Measurements from ENCODE around the gene EIF5AL1. TPM values are rescaled to one million over a fixed set of nuclear protein-coding genes. Genes with fewer than 3 reads are reported as not detected.

EIF5AL1 gene
- total and polyA plus RNA-seq, 10 donors = 0.10 to 0.80 (median 0.26) TPM; not detected in 1

DNA sequence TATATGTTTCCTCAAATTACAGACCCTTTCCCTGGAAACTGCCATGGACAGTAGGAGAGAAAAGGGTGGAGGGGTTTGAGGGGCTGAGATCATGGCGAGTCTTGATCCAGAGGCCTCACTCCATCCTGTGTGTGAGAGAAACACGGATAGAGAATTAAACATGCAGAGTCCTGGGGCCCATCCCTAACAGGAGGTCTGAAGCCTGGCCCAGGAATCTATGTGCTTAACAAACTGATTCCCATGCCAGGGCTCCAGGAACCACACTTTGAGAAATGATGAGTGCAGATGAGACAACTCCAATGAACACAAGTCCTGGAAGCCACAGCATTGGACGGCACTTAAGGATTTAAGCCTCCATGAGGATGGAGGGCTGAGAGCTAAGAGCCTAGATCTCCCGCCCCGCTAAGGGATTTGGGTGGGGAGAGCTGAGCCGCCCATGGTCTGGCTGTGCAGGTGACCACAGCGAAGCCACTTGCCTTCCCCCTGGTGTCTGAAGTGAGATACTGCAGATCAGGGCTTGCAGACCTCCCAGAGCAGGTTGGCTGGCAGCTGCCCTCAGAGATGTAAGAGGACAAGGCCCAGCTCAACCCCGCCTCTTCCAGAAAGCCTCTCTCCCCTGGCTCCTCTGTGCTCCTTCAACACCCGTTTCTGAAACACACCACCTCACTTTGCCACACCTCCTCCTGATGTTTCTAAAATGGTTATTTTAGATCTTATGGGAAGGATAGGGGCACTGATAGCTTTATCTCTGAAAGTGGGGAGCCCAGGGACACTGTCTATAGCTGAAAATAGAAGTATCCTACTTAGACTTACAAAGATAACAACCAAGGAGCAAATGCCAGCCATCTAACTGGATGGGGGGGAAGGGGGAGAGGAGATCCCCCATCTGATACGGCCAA lies 24.8 kb upstream of the EIF5AL1 start:
- Histone ChIP-seq H3K36me3 (no peaks in the 10 kb centered on the region), H3K4me1 (peaks cover 0 to 17% (median 2%) of the 10 kb centered on the region in 6 donors), H3K27me3 (replicated peaks in 1 of 7) (no peaks in the 10 kb centered on the region), H3K4me3 (no peak overlapping the region), H3K27ac (peak overlapping the region in 4 of 8 donors; percentile 24 to 62 (median 42)), H3K9me3 (no peaks in the 10 kb centered on the region)
- TF ChIP-seq POLR2AphosphoS5 (IDR thresholded peaks at IDR 0.05) = no peak
- TF ChIP-seq, protein P1, sequence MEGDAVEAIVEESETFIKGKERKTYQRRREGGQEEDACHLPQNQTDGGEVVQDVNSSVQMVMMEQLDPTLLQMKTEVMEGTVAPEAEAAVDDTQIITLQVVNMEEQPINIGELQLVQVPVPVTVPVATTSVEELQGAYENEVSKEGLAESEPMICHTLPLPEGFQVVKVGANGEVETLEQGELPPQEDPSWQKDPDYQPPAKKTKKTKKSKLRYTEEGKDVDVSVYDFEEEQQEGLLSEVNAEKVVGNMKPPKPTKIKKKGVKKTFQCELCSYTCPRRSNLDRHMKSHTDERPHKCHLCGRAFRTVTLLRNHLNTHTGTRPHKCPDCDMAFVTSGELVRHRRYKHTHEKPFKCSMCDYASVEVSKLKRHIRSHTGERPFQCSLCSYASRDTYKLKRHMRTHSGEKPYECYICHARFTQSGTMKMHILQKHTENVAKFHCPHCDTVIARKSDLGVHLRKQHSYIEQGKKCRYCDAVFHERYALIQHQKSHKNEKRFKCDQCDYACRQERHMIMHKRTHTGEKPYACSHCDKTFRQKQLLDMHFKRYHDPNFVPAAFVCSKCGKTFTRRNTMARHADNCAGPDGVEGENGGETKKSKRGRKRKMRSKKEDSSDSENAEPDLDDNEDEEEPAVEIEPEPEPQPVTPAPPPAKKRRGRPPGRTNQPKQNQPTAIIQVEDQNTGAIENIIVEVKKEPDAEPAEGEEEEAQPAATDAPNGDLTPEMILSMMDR (IDR thresholded peaks at IDR 0.05 in 8 of 11, conservative IDR thresholded peaks at IDR 0.05 in 3 of 11) = peak; percentile 48 to 82 (median 70)
- TF ChIP-seq POLR2A (IDR thresholded peaks at IDR 0.05) = no peak
- 59 to 79% (median 63%) methylated on average over 6 to 10 of the region's 10 CpGs for WGBS, 5 donors
- DNase-seq = peak; percentile 81
- intact Hi-C loops (cut with DNase I; ENCODE audit: low total_unique reads) = no loop called here

DNA sequence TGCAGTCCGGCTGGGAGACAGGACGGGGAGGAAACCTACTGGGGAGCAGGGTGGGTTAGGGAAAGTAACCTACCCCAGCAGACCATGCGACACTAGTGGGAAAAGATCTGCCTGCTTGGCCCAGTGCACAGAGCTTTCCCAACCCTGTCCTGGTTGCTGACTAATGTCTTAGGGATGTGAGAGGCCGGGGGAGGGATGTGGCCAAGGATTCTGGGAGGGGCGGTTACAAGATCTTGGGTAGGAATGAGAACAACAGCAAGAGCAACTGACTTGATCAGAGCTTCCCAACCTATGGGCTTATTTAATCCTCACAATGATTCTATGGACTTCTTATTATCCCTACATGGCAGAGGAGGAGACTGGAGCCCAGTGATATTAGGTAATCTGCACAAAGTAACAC lies 24.0 kb upstream of the EIF5AL1 start:
- Histone ChIP-seq H3K9me3 (no peaks in the 10 kb centered on the region), H3K36me3 (no peaks in the 10 kb centered on the region), H3K4me3 (no peak overlapping the region), H3K27me3 (replicated peaks in 1 of 7) (no peaks in the 10 kb centered on the region), H3K4me1 (peaks cover 0 to 17% (median 2%) of the 10 kb centered on the region in 6 donors), H3K27ac (peak overlapping the region in 3 of 8 donors; percentile 24 to 62 (median 56))
- WGBS, 5 donors = 61 to 82% (median 78%) methylated on average over 4 to 5 of the region's 5 CpGs
- TF ChIP-seq POLR2A (IDR thresholded peaks at IDR 0.05) (no peak), POLR2AphosphoS5 (IDR thresholded peaks at IDR 0.05) (peak in 2 of 3 donors; percentile 19 to 51)
- TF ChIP-seq, protein P1 (IDR thresholded peaks at IDR 0.05 in 8 of 11, conservative IDR thresholded peaks at IDR 0.05 in 3 of 11) = no peak
- intact Hi-C loops (cut with DNase I; ENCODE audit: low total_unique reads) = no loop called here
- DNase-seq = no peak

DNA sequence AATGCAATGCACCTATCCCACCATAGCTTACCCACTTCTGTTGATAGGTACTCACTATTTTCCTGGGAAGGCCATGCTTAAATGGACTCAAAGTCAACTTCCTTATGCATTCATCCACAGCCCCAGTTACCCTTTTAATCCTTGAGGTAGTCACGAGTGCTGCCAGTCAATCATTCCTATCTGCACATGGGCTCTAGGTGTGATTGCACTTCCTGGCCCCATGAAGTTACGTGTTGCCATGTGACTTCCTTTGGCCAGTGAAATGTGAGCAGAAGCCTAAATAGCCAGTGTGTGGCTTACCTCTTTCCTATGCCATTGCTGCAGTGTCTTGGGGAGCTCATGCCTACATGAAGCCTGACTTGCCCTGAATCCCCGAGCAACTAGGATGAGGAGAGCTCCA lies 23.5 kb upstream of the EIF5AL1 start:
- DNase-seq = no peak
- Histone ChIP-seq H3K27me3 (replicated peaks in 1 of 7) (no peaks in the 10 kb centered on the region), H3K27ac (peak overlapping the region in 2 of 8 donors; percentile 56 to 62), H3K9me3 (no peaks in the 10 kb centered on the region), H3K4me3 (no peak overlapping the region), H3K4me1 (peaks cover 0 to 17% (median 2%) of the 10 kb centered on the region in 6 donors), H3K36me3 (no peaks in the 10 kb centered on the region)
- intact Hi-C loops (cut with DNase I; ENCODE audit: low total_unique reads) = no loop called here
- WGBS, 5 donors = 52 to 77% (median 55%) methylated on average over 3 of the region's 3 CpGs
- TF ChIP-seq POLR2AphosphoS5 (IDR thresholded peaks at IDR 0.05) = no peak

DNA sequence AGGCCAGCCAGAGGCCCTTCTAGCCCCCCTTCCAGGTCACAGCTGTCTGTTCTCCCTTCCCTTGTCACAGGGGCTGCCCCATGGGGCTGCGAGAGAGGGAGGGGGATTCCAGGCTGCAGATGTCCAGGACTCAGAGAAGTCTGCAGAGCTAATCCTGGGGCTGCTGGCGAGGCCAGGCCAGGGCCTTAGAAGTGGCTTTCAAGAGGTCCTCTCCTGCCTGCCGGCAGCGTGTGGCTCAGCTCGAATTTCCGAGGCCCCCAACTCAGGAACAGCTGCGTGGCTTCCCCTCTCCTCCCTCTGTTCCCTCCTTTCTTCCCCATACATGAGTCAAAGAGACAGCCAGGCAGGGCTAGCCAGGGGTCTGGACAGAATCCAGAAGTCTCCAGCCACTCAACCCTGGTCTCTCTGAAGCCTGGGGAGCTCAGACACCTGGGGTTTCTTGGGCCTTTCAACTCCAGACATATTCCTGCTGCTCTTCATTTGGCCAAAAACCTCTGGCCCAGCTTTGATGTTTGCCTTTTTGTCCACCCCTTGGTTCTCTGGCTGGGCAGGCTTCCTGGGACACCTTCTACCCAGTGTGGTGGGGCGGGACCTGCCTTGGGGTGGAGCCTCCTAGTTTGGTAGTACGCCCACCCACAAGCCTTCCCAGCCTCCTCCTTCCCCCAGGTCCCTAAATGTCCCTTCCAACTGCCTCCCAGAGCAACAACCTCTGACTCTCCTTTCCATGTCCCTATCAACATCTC lies 21.8 kb upstream of the EIF5AL1 start:
- H3K4me3 ChIP-seq = no peak overlapping the region
- no peaks in the 10 kb centered on the region for H3K27me3 ChIP-seq (replicated peaks in 1 of 7)
- TF ChIP-seq POLR2A (IDR thresholded peaks at IDR 0.05) (no peak), POLR2AphosphoS5 (IDR thresholded peaks at IDR 0.05) (peak in 1 of 3 donors; percentile 12)
- TF ChIP-seq, protein P1 (IDR thresholded peaks at IDR 0.05 in 8 of 11, conservative IDR thresholded peaks at IDR 0.05 in 3 of 11) = no peak
- intact Hi-C loops (cut with DNase I; ENCODE audit: low total_unique reads) = no loop called here
- no peaks in the 10 kb centered on the region for H3K36me3 ChIP-seq
- peaks cover 0 to 13% (median 2%) of the 10 kb centered on the region in 6 donors for H3K4me1 ChIP-seq
- peak overlapping the region in 5 of 8 donors; percentile 1 to 45 (median 22) for H3K27ac ChIP-seq
- DNase-seq = no peak
- 71 to 80% (median 76%) methylated on average over 8 to 9 of the region's 9 CpGs for WGBS, 5 donors
- H3K9me3 ChIP-seq = no peaks in the 10 kb centered on the region
